Mesenchymal stem cell (in vitro differentiated cells and primary cell): ENCODE data around the gene CHEK2.

Experiments used
- DNase-seq: peaks from one replicate; pipeline ENCODE4 v3.0.0-alpha.2; 2013
- H2AFZ ChIP-seq: one replicate; pipeline ENCODE4 v1.6.1; 2013; ENCODE audit warnings: low read depth, mild to moderate bottlenecking, control low read depth, inconsistent platforms, low read length, moderate library complexity
- H2AK5ac ChIP-seq: 2 replicates; pipeline ENCODE4 v1.6.1; 2013; ENCODE audit warnings: low read length, moderate library complexity, mild to moderate bottlenecking, inconsistent platforms; ENCODE audit not compliant: severe bottlenecking
- H2BK120ac ChIP-seq: one replicate; pipeline ENCODE4 v1.6.1; 2013; ENCODE audit warnings: low read depth, mild to moderate bottlenecking, inconsistent platforms, low read length, moderate library complexity
- H2BK12ac ChIP-seq, 2 experiments: one replicate each; pipeline ENCODE4 v1.6.1; 2013; ENCODE audit warnings: inconsistent platforms in 2 of 2, low read length in 2 of 2, mild to moderate bottlenecking in 2 of 2, moderate library complexity in 2 of 2, control low read depth in 1 of 2
- H2BK15ac ChIP-seq: one replicate; pipeline ENCODE4 v1.6.1; 2013; ENCODE audit warnings: mild to moderate bottlenecking, low read depth, inconsistent platforms; ENCODE audit not compliant: poor library complexity, severe bottlenecking
- H2BK5ac ChIP-seq: 2 replicates; pipeline ENCODE4 v1.6.1; 2013; ENCODE audit warnings: low read depth, mild to moderate bottlenecking, low read length, control low read depth, inconsistent platforms; ENCODE audit not compliant: poor library complexity, severe bottlenecking
- H3K14ac ChIP-seq, 2 experiments: one replicate each; pipeline ENCODE4 v1.6.1; 2013; ENCODE audit warnings: inconsistent platforms in 2 of 2, low read length in 2 of 2, control low read depth in 1 of 2, mild to moderate bottlenecking in 1 of 2, moderate library complexity in 1 of 2
- H3K18ac ChIP-seq, 2 experiments: one replicate each; pipeline ENCODE4 v1.6.1; 2013; ENCODE audit warnings: inconsistent platforms in 2 of 2, low read length in 2 of 2, control low read depth in 1 of 2, low read depth in 1 of 2, mild to moderate bottlenecking in 1 of 2
- H3K23ac ChIP-seq, 2 experiments: one replicate each; pipeline ENCODE4 v1.6.1; 2013; ENCODE audit warnings: inconsistent platforms in 2 of 2, low read length in 2 of 2, mild to moderate bottlenecking in 2 of 2, moderate library complexity in 2 of 2, control low read depth in 1 of 2
- H3K27ac ChIP-seq: 2 replicates; pipeline ENCODE4 v1.5.1; 2013; ENCODE audit warnings: mild to moderate bottlenecking, moderate library complexity, low read length, control low read depth, inconsistent platforms; ENCODE audit not compliant: poor library complexity, severe bottlenecking
- H3K27me3 ChIP-seq, 2 experiments: 2 replicates each; pipeline versions ENCODE4 v1.6.1 to v1.7.0; 2013; ENCODE audit warnings: low read length in 2 of 2, mild to moderate bottlenecking in 2 of 2, moderate library complexity in 2 of 2, control low read depth in 1 of 2, inconsistent platforms in 1 of 2; ENCODE audit not compliant: control insufficient read depth in 1 of 2, insufficient read depth in 1 of 2
- H3K36me3 ChIP-seq, 2 experiments: 2 replicates each; pipeline versions ENCODE4 v1.6.1 to v1.7.0; 2013; ENCODE audit warnings: low read length in 2 of 2, control low read depth in 1 of 2, inconsistent platforms in 1 of 2, low read depth in 1 of 2, mild to moderate bottlenecking in 1 of 2; ENCODE audit not compliant: insufficient read depth in 2 of 2, control insufficient read depth in 1 of 2
- H3K4ac ChIP-seq, 2 experiments: one replicate each; pipeline ENCODE4 v1.6.1; 2013; ENCODE audit warnings: inconsistent platforms in 2 of 2, low read length in 2 of 2, mild to moderate bottlenecking in 2 of 2, moderate library complexity in 2 of 2, control low read depth in 1 of 2, low read depth in 1 of 2
- H3K4me1 ChIP-seq: 2 replicates; pipeline ENCODE4 v1.6.1; 2013; ENCODE audit warnings: low read depth, low read length, control low read depth; ENCODE audit not compliant: control insufficient read depth, insufficient read depth
- H3K4me2 ChIP-seq: 2 replicates; pipeline ENCODE4 v1.6.1; 2013; ENCODE audit warnings: low read length, mild to moderate bottlenecking, inconsistent platforms; ENCODE audit not compliant: poor library complexity, severe bottlenecking
- H3K4me3 ChIP-seq, 2 experiments: 2 replicates each; pipeline versions ENCODE4 v1.5.1 to v1.7.0; 2013; ENCODE audit warnings: low read length in 2 of 2, mild to moderate bottlenecking in 2 of 2, control low read depth in 1 of 2, low read depth in 1 of 2; ENCODE audit not compliant: insufficient read depth in 1 of 2
- H3K79me1 ChIP-seq: replicated peaks from 2 replicates; pipeline ENCODE4 v1.6.1; 2013; ENCODE audit warnings: mild to moderate bottlenecking, control low read depth, low read length, inconsistent platforms; ENCODE audit not compliant: poor library complexity, severe bottlenecking
- H3K9ac ChIP-seq: 2 replicates; pipeline ENCODE4 v1.7.0; 2013; ENCODE audit warnings: mild to moderate bottlenecking, low read length, moderate library complexity
- H3K9me3 ChIP-seq: 2 replicates; pipeline ENCODE4 v1.7.0; 2013; ENCODE audit warnings: mild to moderate bottlenecking, low read length; ENCODE audit not compliant: control insufficient read depth
- H4K8ac ChIP-seq: one replicate; pipeline ENCODE4 v1.6.1; 2013; ENCODE audit warnings: inconsistent platforms, mild to moderate bottlenecking, low read length, moderate library complexity
- H4K91ac ChIP-seq: one replicate; pipeline ENCODE4 v1.6.1; 2013; ENCODE audit warnings: mild to moderate bottlenecking, low read length, inconsistent platforms
- WGBS: methylation state at CpG from one replicate; pipeline ENCODE4 v1.1.7; 2013; ENCODE audit warnings: mixed read lengths; 5-methylcytosine and 5-hydroxymethylcytosine counted together

The CHEK2 gene

DNA sequence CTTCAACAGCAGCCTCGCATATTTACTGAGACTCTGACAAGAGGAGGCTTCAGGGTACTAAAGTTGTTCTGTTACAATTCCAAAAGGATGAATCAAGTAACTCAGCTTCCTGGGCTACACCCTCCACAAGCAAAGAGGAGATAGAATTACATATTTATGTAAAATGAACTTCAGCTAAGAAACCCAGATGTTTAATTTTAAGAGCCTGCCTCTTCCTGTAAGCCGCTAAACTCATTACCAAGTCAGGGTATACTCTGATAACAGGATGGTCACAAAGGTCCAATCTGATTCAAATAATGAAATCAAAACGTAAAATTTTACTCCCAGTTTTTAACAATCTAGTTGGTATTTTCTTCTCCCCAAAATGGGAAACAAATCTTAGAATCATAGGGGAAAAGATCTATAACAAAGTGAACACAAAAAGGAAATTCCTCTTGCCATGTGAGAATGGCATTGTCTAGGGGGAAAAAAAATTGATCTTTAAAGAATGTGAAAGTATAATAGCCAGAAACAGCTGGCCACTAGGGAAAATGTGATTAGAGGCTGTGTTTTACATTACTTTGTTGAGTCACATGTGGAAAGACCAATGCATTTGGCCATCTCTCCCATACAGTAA, 30.9 kb downstream of the CHEK2 start:
- H4K8ac ChIP-seq = no peak overlapping the region
- H2AFZ ChIP-seq = no peak overlapping the region
- H3K79me1 ChIP-seq = peaks cover 3% of the 10 kb centered on the region
- no peak overlapping the region for H3K14ac ChIP-seq
- peak overlapping the region; percentile 93 for H3K9ac ChIP-seq
- no peaks in the 10 kb centered on the region for H3K9me3 ChIP-seq
- no peak overlapping the region for H2BK5ac ChIP-seq
- H3K27me3 ChIP-seq = no peaks in the 10 kb centered on the region
- DNase-seq = peak; percentile 59
- H3K4me1 ChIP-seq = peaks cover 3% of the 10 kb centered on the region
- H4K91ac ChIP-seq = no peak overlapping the region
- H2BK120ac ChIP-seq = no peak overlapping the region
- no peak overlapping the region for H3K23ac ChIP-seq
- H2AK5ac ChIP-seq = no peak overlapping the region
- peak overlapping the region in 1 of 2 experiments; percentile 67 for H3K4me3 ChIP-seq
- H2BK12ac ChIP-seq = no peak overlapping the region
- WGBS = 6% methylated on average over 1 of the region's 3 CpGs
- H3K18ac ChIP-seq = no peak overlapping the region
- peak overlapping the region; percentile 91 for H3K27ac ChIP-seq
- H3K4me2 ChIP-seq = no peak overlapping the region
- no peak overlapping the region for H3K4ac ChIP-seq
- H3K36me3 ChIP-seq = peaks cover 0 to 17% of the 10 kb centered on the region in 2 experiments
- no peak overlapping the region for H2BK15ac ChIP-seq

GRCh38 chr22:28710107-28710506, 31.5 kb downstream of the CHEK2 start:
- no peak overlapping the region for H4K8ac ChIP-seq
- H3K79me1 ChIP-seq = peaks cover 3% of the 10 kb centered on the region
- peak overlapping the region in 1 of 2 experiments; percentile 62 for H3K4me3 ChIP-seq
- no peak overlapping the region for H2BK5ac ChIP-seq
- H2BK120ac ChIP-seq = peak overlapping the region; percentile 15
- H3K9me3 ChIP-seq = no peaks in the 10 kb centered on the region
- H3K23ac ChIP-seq = no peak overlapping the region
- peaks cover 0 to 17% of the 10 kb centered on the region in 2 experiments for H3K36me3 ChIP-seq
- no peak overlapping the region for H3K18ac ChIP-seq
- H2BK12ac ChIP-seq = peak overlapping the region in 1 of 2 experiments; percentile 93
- H3K4ac ChIP-seq = no peak overlapping the region
- no peak overlapping the region for H2AK5ac ChIP-seq
- peak overlapping the region; percentile 91 for H3K27ac ChIP-seq
- peaks cover 3% of the 10 kb centered on the region for H3K4me1 ChIP-seq
- no peak overlapping the region for H2AFZ ChIP-seq
- no peak overlapping the region for H3K14ac ChIP-seq
- peak overlapping the region; percentile 93 for H3K9ac ChIP-seq
- no peak overlapping the region for H3K4me2 ChIP-seq
- no peaks in the 10 kb centered on the region for H3K27me3 ChIP-seq
- no peak overlapping the region for H4K91ac ChIP-seq
- no peak overlapping the region for H2BK15ac ChIP-seq
- DNase-seq = peak; percentile 10

DNA sequence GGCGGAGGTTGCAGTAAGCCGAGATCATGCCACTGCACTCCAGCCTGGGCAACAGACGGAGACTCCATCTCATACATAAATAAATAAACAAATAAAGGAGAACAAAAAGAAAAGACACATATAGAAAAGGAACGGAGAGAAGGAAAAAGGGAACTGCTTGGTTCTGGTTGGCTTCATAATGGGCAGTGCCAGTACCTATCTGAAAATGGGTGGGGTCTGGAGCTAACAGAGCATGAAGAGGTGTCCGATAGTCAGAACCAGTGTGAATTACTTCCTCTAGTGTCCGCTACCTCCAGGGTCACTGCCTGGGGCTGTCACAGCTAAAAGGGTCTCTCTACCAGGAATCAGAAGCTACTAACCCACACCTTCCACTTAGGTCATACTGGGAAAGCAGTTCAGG, 34.8 kb downstream of the CHEK2 start:
- no peak overlapping the region for H2AFZ ChIP-seq
- no peak overlapping the region for H3K18ac ChIP-seq
- H3K4me1 ChIP-seq = peaks cover 1% of the 10 kb centered on the region
- H2BK15ac ChIP-seq = no peak overlapping the region
- H3K79me1 ChIP-seq = no peaks in the 10 kb centered on the region
- H2AK5ac ChIP-seq = no peak overlapping the region
- no peaks in the 10 kb centered on the region for H3K27me3 ChIP-seq
- 92% methylated on average over 5 of the region's 6 CpGs for WGBS
- H3K9me3 ChIP-seq = no peaks in the 10 kb centered on the region
- peaks cover 0 to 28% of the 10 kb centered on the region in 2 experiments for H3K36me3 ChIP-seq
- H3K4me3 ChIP-seq = no peak overlapping the region
- H2BK12ac ChIP-seq = no peak overlapping the region
- no peak overlapping the region for H3K9ac ChIP-seq
- no peak overlapping the region for H4K91ac ChIP-seq
- no peak overlapping the region for H3K27ac ChIP-seq
- H4K8ac ChIP-seq = no peak overlapping the region
- H3K4me2 ChIP-seq = no peak overlapping the region
- no peak overlapping the region for H3K14ac ChIP-seq
- H3K23ac ChIP-seq = no peak overlapping the region
- H3K4ac ChIP-seq = no peak overlapping the region
- no peak overlapping the region for H2BK5ac ChIP-seq
- peak overlapping the region; percentile 34 for H2BK120ac ChIP-seq
- DNase-seq = no peak

DNA sequence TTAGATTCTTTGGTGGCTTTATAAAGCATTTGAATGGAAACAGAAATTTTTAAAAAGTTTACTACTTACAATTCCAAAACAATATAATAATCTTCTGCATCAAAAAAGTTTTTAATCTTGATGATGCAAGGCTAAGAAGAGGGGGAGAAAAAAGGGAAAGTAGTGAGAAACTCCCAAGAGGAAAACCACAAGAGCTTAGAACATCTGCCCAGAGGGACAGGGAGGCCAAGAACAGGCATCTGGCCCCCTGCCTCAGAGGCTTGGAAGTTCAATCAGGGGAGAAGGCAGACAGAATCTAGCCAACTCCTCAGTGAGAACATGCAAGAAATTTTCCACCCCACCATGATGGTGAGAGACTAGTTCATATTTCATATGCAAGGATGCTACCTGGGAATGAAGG, 38.2 kb downstream of the CHEK2 start:
- Histone ChIP-seq H3K79me1 (no peaks in the 10 kb centered on the region), H2BK15ac (no peak overlapping the region), H3K27me3 (no peaks in the 10 kb centered on the region), H3K9me3 (no peaks in the 10 kb centered on the region), H2AFZ (no peak overlapping the region), H3K36me3 (peaks cover 2 to 47% of the 10 kb centered on the region in 2 experiments), H3K9ac (no peak overlapping the region), H4K91ac (no peak overlapping the region), H3K4me1 (peaks cover 1% of the 10 kb centered on the region), H3K4me3 (no peak overlapping the region), H2BK12ac (no peak overlapping the region), H3K18ac (no peak overlapping the region), H2AK5ac (no peak overlapping the region), H2BK5ac (no peak overlapping the region), H4K8ac (no peak overlapping the region), H2BK120ac (no peak overlapping the region), H3K4ac (no peak overlapping the region), H3K27ac (no peak overlapping the region), H3K23ac (no peak overlapping the region), H3K14ac (no peak overlapping the region), H3K4me2 (no peak overlapping the region)
- no peak for DNase-seq
